SK-N-SH treated with all-trans-retinoic acid at 6 μM for 48 hours (cell line): ENCODE results near the gene TPP2.

Experiments
- BACH2 ChIP-seq: fragments of 250-450 bp; sonication (Bioruptor Pico); IDR thresholded peaks from 2 replicates; pipeline ENCODE4 v1.9.0; 2021; ENCODE audit warnings: mild to moderate bottlenecking, borderline replicate concordance
- PATZ1 ChIP-seq: fragments of 250-450 bp; sonication (Bioruptor Pico); IDR thresholded peaks from 2 replicates; pipeline ENCODE4 v1.8.0; 2020; ENCODE audit warnings: mild to moderate bottlenecking, moderate library complexity, borderline replicate concordance
- TOX ChIP-seq: fragments of 250-450 bp; sonication (Bioruptor Pico); IDR thresholded peaks from 2 replicates; pipeline ENCODE4 v1.8.0; 2021; ENCODE audit warnings: mild to moderate bottlenecking, moderate library complexity, borderline replicate concordance

- TF ChIP-seq PATZ1 (CRISPR knock-in tag) = no peak
- TF ChIP-seq TOX = no peak
- TF ChIP-seq BACH2 = no peak
Measured at GRCh38 chr13:102701331-102701730, 104.5 kb downstream of the TPP2 start.
